GM12891 (cell line): ENCODE measurements around the gene GRIA1.
"Not testable (repeated sequence)": the region's sequence is repeated elsewhere in the genome, so short reads cannot be mapped to it uniquely, and the experiment has no call there.

ENCODE experiments used
- DNase-seq: peaks from one replicate; pipeline ENCODE4 v3.0.0; 2011; ENCODE audit warnings: low spot score; ENCODE audit not compliant: insufficient read length
- FAIRE-seq: peaks from 2 replicates; lab custom pipeline; 2011; peaks lifted over from hg19 to GRCh38; lab: Jason Lieb, UNC
- PAX5 ChIP-seq: IDR thresholded peaks from 2 replicates; pipeline ENCODE4 v1.6.1; 2011; ENCODE audit warnings: low read length, moderate library complexity, mild to moderate bottlenecking; ENCODE audit not compliant: insufficient read depth, severe bottlenecking
- POLR2A ChIP-seq: IDR thresholded peaks from 2 replicates; pipeline ENCODE4 v1.6.1; 2011; ENCODE audit warnings: low read depth, low read length, control low read depth
- POLR2AphosphoS5 ChIP-seq: IDR thresholded peaks from 2 replicates; pipeline ENCODE4 v1.6.1; 2011; ENCODE audit warnings: low read depth, low read length, control low read depth
- POU2F2 ChIP-seq: IDR thresholded peaks from 2 replicates; pipeline ENCODE4 v1.6.1; 2011; ENCODE audit warnings: low read depth, mild to moderate bottlenecking, control low read depth, low read length, moderate library complexity
- SPI1 ChIP-seq: IDR thresholded peaks from 2 replicates; pipeline ENCODE4 v1.6.1; 2011; ENCODE audit warnings: low read depth, low read length, control low read depth
- TAF1 ChIP-seq: IDR thresholded peaks from 2 replicates; pipeline ENCODE4 v1.6.1; 2011; ENCODE audit warnings: low read depth, low read length, control low read depth

GRIA1 gene

DNA sequence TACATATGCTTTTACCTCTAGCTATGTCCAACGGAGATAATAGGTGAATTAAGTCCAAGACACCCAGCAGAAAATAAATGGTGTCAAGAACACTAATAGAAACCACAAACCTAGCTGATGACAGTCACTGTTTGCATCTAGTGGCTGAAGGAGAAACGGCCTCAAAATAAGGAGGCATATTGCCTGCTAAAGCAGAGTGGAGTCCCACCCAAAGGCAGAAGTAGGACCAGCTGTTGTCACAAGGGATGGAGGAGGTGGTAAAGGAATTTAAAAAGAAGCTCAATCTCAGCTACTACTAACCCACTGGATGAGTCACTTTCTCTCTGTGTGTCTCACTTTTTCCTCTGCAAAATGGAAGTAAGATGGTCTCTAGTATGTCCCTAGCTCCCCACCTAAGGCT lies 224.3 kb downstream of the GRIA1 start:
- TF ChIP-seq PAX5, result no peak
- no peak for TF ChIP-seq POU2F2
- TF ChIP-seq SPI1, result no peak
- TF ChIP-seq POLR2A, result no peak
- no peak for TF ChIP-seq POLR2AphosphoS5
- TF ChIP-seq TAF1, result no peak
- DNase-seq (no peak), FAIRE-seq (no peak)

DNA sequence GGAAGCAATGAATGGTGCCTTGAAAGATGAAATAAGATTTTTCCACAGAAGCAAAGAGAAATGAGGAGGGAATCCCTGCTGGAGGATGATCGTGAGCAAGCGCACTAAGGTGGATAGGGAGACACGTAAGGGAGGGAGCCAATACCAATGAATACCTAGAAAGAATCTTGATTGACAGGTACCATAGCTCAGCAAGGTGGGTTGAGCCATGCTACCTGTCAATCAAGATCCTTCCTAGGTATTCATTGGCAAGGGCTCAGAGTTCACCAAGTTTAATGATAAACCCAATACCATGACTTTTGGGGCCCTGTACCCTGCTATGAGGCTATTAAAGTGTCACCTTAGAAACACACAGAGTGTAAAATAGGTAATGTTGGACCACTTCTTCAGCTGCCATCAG lies 226.8 kb downstream of the GRIA1 start:
- DNase-seq (no peak), FAIRE-seq (no peak)
- TF ChIP-seq POU2F2, result no peak
- no peak for TF ChIP-seq TAF1
- TF ChIP-seq POLR2A, result no peak
- no peak for TF ChIP-seq POLR2AphosphoS5
- TF ChIP-seq SPI1, result no peak
- TF ChIP-seq PAX5, result no peak

DNA sequence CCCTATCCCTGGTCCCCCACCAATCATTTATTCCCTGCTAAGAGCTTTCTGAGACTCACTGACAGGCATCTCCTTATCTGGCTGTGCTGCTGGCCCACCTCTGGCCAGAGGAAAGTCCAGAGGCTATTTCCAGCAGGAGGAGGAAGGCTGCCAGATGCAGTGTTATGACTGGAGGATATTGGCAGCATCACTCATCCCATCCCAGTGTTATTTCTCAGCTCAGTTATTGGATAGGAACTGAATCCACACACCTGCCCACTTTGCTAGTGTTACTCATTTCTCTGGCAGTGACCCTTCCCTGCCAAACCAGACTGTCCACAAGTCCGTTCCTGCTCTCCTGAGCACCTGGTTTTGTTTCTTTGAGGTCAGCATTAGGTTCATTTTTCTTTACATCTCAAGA lies 228.2 kb downstream of the GRIA1 start:
- TF ChIP-seq POLR2AphosphoS5 (no peak), PAX5 (no peak), SPI1 (no peak), POLR2A (no peak), POU2F2 (no peak), TAF1 (no peak)
- DNase-seq (no peak), FAIRE-seq (no peak)

DNA sequence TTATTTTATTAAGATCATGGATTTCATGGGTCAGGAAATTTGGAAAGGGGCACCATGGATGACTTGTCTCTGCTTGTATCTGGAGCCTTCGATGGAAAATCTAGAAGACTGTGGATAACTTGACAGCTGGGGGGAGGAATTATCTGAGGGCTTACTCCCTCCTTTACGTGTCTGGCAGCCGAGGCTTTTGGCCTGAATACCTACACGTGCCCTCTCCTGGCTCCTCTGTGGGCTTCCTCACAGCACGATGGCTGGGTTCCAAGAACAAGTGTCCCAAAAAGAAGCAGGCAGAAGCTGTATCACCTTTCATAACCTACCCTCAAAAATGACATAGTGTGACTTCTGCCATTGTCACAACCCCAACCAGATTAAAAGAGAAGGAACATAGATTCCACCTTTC lies 228.9 kb downstream of the GRIA1 start:
- FAIRE-seq (no peak), DNase-seq (no peak)
- no peak for TF ChIP-seq POU2F2
- TF ChIP-seq POLR2AphosphoS5, result no peak
- no peak for TF ChIP-seq SPI1
- no peak for TF ChIP-seq PAX5
- TF ChIP-seq TAF1, result no peak
- no peak for TF ChIP-seq POLR2A

DNA sequence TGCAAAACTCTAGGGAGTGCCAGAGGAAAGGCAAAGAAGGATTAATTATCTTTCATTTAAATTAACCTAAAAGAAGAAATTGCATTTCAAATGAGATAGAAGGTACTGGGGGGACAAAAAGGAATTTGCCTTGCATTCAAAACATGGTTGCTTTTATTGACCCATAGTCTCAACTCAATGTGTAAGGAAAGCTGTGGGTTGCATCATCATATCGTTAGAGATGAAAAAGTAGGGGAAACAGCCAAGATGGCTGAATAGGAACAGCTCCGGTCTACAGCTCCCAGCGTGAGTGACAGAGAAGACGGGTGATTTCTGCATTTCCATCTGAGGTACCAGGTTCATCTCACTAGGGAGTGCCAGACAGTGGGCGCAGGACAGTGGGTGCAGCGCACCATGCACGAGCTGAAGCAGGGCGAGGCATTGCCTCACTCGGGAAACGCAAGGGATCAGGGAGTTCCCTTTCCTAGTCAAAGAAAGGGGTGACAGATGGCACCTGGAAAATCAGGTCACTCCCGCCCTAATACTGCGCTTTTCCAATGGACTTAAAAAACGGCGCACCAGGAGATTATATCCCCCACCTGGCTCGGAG lies 232.6 kb downstream of the GRIA1 start:
- FAIRE-seq, DNase-seq: not testable (repeated sequence)

DNA sequence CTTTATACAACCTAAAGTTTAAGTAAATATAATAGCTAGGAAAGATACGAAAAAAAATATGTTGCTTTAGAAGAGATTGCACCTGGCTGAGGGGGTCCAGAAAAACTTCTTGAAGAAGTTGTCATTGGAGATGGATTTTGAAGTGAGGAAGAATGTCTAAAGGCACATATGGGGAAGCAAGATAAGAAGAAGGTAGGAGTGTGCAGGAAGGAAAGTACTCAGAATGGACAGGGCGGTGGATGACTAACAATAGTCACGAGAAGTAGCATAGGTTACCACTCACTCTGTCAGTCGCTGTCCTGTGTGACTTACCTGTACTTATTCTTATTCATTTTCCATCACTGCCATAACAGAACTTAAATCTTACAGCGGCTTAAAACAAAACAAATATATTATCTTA lies 251.6 kb downstream of the GRIA1 start:
- DNase-seq (no peak), FAIRE-seq (no peak)
- TF ChIP-seq TAF1 (no peak), PAX5 (no peak), POLR2A (no peak), POU2F2 (no peak), POLR2AphosphoS5 (no peak), SPI1 (no peak)

DNA sequence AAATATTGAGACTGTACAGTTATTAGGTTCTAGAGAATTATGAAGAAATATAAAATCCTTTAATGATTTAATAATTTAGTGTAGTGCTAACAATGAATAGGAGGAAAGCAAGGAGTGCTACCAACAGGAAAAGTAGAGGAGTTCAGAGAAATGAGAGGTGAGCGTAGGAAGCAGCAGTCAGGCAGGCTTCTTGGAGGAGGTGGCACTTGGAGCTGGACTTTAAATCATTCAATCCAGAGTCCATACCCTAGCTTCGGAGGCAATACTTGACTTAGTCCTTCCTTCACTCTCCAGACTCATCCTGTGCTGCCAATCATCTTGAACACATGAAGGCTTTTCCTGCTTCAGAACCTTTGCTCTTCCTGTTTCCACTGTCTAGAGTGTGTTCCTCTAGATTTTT lies 254.3 kb downstream of the GRIA1 start:
- no peak for DNase-seq
- FAIRE-seq, result no peak
- TF ChIP-seq POLR2A (no peak), POU2F2 (no peak), TAF1 (no peak), PAX5 (no peak), SPI1 (no peak), POLR2AphosphoS5 (no peak)

DNA sequence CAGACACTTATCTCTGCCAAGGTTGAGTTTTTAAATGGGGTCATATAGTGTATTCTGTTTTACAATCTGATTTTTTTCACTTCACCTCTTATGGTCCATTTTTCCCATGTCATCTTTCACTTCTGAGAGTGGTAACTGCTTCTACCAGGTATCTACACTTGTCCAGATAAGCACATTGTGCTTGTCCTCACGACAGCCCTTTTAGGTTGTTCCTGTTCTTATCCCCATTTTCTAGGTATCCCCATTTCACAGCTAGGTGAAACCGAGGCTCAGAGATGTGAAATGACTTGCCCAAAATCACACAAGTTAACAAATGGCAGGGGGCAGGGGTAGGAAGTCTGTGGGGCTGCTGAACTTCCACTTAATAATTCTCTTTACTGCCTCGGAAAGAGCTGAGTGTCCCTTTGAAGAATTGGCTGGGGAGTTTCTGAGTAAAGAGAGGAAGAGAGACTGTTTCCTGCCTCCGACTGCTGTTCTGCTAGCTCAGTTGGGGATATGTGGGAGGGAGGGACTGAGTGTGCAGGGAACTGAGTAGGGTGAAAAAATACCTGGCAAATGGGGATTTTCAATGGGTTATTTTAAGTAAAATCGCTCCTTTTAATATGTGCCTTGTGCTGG lies 255.4 kb downstream of the GRIA1 start:
- TF ChIP-seq POU2F2, result no peak
- no peak for TF ChIP-seq PAX5
- TF ChIP-seq POLR2AphosphoS5, result no peak
- no peak for TF ChIP-seq POLR2A
- no peak for TF ChIP-seq SPI1
- no peak for TF ChIP-seq TAF1
- DNase-seq (no peak), FAIRE-seq (no peak)

DNA sequence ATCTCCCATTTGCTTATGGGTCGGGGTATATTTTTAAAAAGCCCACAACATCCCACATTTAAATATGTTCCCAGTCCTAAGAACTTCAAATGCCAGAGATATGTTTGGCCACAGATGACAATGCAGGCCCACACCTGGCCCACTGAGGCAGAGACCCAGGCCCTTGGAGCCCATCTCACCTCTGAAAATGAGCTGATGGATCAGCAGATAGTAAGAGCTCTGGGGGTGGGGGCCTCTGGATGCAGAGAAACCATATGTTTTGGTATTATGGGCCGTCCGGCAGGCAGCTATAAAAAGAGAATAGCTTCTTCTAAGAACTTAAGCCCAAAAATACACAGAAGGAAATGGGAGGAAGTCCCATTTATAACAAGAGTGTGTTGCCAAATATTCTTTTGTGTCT lies 256.0 kb downstream of the GRIA1 start:
- TF ChIP-seq TAF1 (no peak), POLR2A (no peak), POU2F2 (no peak), PAX5 (no peak)
- DNase-seq (no peak), FAIRE-seq (no peak)

DNA sequence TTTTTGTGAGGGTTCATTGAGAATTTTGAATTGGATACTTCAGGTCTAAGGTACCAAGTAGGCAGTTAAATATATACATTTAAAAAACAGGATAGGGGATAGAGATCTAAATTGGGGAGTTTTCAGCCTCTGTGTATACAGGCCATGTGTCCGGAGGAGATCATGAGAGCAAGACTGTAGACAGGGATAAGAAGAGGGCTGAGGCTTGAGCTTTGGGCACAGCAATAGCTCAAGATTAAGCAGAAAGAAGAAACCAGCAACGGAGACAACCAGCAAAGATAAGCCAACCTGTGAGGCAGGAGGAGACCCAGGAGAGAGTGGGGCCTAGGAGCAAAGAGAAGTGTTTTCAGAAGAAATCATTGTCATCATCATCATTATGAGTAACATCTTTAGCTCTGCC lies 258.4 kb downstream of the GRIA1 start:
- DNase-seq, result no peak
- FAIRE-seq, result no peak
- no peak for TF ChIP-seq PAX5
- TF ChIP-seq POLR2A, result no peak
- no peak for TF ChIP-seq POLR2AphosphoS5
- no peak for TF ChIP-seq TAF1
- TF ChIP-seq SPI1, result no peak
- TF ChIP-seq POU2F2, result no peak

DNA sequence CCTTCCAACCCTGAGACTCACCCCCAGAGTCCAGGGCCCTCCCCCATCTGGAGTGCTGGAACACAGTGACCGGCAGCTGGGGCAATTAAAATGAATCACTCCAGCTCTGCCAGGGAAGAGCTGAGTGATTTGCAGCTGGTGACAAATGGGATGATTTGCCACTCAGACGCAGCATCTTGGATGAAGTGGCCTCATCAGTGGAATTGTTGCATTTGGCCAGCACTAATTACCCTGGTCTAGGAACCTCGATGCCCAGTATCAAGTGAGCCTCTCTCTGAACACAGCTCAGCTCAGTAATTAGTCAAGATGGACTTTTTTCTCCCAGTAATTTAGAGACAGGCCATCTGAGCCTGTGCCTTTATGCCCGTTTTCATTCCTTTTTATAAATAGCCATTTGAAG lies 259.5 kb downstream of the GRIA1 start:
- no peak for DNase-seq
- no peak for FAIRE-seq

More for the DNA sequence above, 259.5 kb downstream of the GRIA1 start:
- TF ChIP-seq PAX5, result no peak
- no peak for TF ChIP-seq POLR2AphosphoS5
- no peak for TF ChIP-seq POLR2A
- no peak for TF ChIP-seq TAF1
- no peak for TF ChIP-seq SPI1
- no peak for TF ChIP-seq POU2F2
